Spleen (tissue), 7 donors: Measurements from ENCODE around the gene SC5D.

Experiments
- POLR2A ChIP-seq, 3 donors: fragments of 450-650 bp; IDR thresholded peaks; one replicate each; pipeline ENCODE4 v1.5.1; 2017; ENCODE audit warnings: antibody characterized with exemption in 3 of 3, mild to moderate bottlenecking in 1 of 3
- POLR2AphosphoS5 ChIP-seq, 3 donors: sonication (generic); formaldehyde crosslinking; IDR thresholded peaks; one replicate each; pipeline ENCODE4 v1.5.1; 2017; ENCODE audit warnings: antibody characterized with exemption in 3 of 3
- TF ChIP-seq, protein P1 (sequence below), 11 experiments: fragments of 200-600 bp in 7 of 11; fragments of 450-650 bp in 4 of 11; sonication (generic) in 4 of 11; IDR thresholded peaks in 8 of 11; conservative IDR thresholded peaks in 3 of 11; 1 replicate in 7 of 11; 2 replicates in 4 of 11; pipeline versions ENCODE4 v1.4.0 to v1.8.0; 2016 to 2021; ENCODE audit warnings: antibody characterized with exemption in 11 of 11, inconsistent platforms in 4 of 11, mild to moderate bottlenecking in 1 of 11
- donor health status: DM: no; HTN: no; CAD: no; lungs with moderate emphysema.
- donor health status: DM: no; HTN: no; CAD: no.
- donor health status: DM: no; HTN: no; CAD: no.

DNA sequence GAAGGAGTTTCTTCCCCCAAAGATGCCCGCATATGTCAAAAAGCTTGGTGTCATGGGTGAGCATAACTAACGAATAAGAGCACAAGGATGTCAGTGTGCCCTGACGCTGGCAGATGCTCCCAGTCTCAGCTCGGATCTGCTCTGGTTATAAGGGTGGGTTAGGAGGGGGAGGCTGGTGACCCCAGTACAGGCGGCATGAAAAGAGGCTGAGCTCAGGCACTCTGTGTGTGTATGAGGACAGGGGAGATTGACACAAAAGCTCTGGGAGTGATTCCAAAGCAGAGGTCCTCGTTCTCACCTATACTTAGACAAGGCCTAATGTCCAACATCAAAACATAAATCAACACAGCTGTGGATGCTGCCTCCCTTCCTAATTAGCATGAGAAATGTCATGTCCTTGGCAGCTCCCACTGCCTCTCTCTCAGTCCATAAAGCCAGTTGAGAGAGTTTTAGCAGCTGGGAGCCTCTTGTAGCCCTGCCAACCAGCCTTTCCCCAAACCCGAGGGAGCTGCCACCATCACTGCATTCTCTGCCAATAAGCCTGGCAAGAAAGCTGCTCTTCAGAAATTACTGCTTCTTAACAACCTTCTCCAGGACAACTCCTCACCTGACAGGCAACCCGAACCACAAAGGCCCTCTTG lies 59.8 kb downstream of the SC5D start:
- TF ChIP-seq, protein P1, sequence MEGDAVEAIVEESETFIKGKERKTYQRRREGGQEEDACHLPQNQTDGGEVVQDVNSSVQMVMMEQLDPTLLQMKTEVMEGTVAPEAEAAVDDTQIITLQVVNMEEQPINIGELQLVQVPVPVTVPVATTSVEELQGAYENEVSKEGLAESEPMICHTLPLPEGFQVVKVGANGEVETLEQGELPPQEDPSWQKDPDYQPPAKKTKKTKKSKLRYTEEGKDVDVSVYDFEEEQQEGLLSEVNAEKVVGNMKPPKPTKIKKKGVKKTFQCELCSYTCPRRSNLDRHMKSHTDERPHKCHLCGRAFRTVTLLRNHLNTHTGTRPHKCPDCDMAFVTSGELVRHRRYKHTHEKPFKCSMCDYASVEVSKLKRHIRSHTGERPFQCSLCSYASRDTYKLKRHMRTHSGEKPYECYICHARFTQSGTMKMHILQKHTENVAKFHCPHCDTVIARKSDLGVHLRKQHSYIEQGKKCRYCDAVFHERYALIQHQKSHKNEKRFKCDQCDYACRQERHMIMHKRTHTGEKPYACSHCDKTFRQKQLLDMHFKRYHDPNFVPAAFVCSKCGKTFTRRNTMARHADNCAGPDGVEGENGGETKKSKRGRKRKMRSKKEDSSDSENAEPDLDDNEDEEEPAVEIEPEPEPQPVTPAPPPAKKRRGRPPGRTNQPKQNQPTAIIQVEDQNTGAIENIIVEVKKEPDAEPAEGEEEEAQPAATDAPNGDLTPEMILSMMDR (IDR thresholded peaks at IDR 0.05 in 8 of 11, conservative IDR thresholded peaks at IDR 0.05 in 3 of 11) = no peak
- no peak for TF ChIP-seq POLR2A (IDR thresholded peaks at IDR 0.05)
- TF ChIP-seq POLR2AphosphoS5 (IDR thresholded peaks at IDR 0.05) = no peak
